OCI-LY7 (cell line): Measurements from ENCODE around the gene PON1. TPM values are rescaled to one million over a fixed set of nuclear protein-coding genes. Genes with fewer than 3 reads are reported as not detected.

ENCODE experiments used
- Bru-seq: library from RNA; stranded (reverse); fragments of 400-500 nt; gene quantifications from one replicate; lab custom pipeline; 2021; lab: Mats Ljungman, UMichigan
- BruChase-seq, 2 experiments: library from RNA; stranded (reverse); fragments of 400-500 nt; gene quantifications; one replicate each; lab custom pipeline; 2021; lab: Mats Ljungman, UMichigan
- BruUV-seq: library from RNA; stranded (reverse); fragments of 400-500 nt; replicated peaks from 2 replicates; lab custom pipeline; 2021; lab: Mats Ljungman, UMichigan
- CTCF ChIA-PET: fragments of 300-600 bp; sonication (Branson Sonifier 250); formaldehyde crosslinking; loops from one replicate; lab custom pipeline; 2022; ENCODE audit warnings: antibody characterized with exemption; ENCODE audit not compliant: unreplicated experiment; lab: Charles Lee
- POLR2A ChIA-PET: fragments of 300-600 bp; sonication (Branson Sonifier 250); formaldehyde crosslinking; loops from one replicate; lab custom pipeline; 2022; ENCODE audit warnings: antibody characterized with exemption; lab: Charles Lee
- DNase-seq: peaks from one replicate; pipeline ENCODE4 v3.0.0-alpha.2; 2015; ENCODE audit warnings: low spot score
- H2AFZ ChIP-seq: fragments of 200-600 bp; sonication (generic), shearing (Covaris generic); 2 replicates; pipeline ENCODE4 v1.6.1; 2014; ENCODE audit warnings: mild to moderate bottlenecking, antibody characterized with exemption, low read length, moderate library complexity
- H3K27ac ChIP-seq: fragments of 200-600 bp; sonication (generic); 2 replicates; pipeline ENCODE4 v1.5.1; 2014; ENCODE audit warnings: mixed run types, low read depth, mild to moderate bottlenecking, moderate library complexity, low read length, inconsistent platforms; ENCODE audit not compliant: poor library complexity, severe bottlenecking
- H3K36me3 ChIP-seq: fragments of 200-600 bp; sonication (generic); 2 replicates; pipeline ENCODE4 v1.6.1; 2014; ENCODE audit warnings: mild to moderate bottlenecking, antibody characterized with exemption, low read length, moderate library complexity, mixed read lengths; ENCODE audit not compliant: insufficient read depth
- H3K4me1 ChIP-seq: fragments of 200-600 bp; sonication (generic); 2 replicates; pipeline ENCODE4 v1.5.1; 2014; ENCODE audit warnings: mild to moderate bottlenecking, low read length; ENCODE audit not compliant: insufficient read depth, poor library complexity, severe bottlenecking
- H3K4me2 ChIP-seq: fragments of 200-600 bp; sonication (generic); 2 replicates; pipeline ENCODE4 v1.6.1; 2014; ENCODE audit warnings: mild to moderate bottlenecking, low read length
- H3K4me3 ChIP-seq: fragments of 200-600 bp; sonication (generic); 2 replicates; pipeline ENCODE4 v1.5.1; 2014; ENCODE audit warnings: mild to moderate bottlenecking, low read depth, low read length; ENCODE audit not compliant: poor library complexity, severe bottlenecking
- H3K79me2 ChIP-seq: fragments of 200-600 bp; sonication (generic); 2 replicates; pipeline ENCODE4 v1.6.1; 2016; ENCODE audit warnings: low read depth, mild to moderate bottlenecking, low read length, moderate library complexity, mixed read lengths; ENCODE audit not compliant: insufficient read depth
- H3K9me2 ChIP-seq: fragments of 200-600 bp; sonication (generic); 2 replicates; pipeline ENCODE4 v1.6.1; 2016; ENCODE audit warnings: mild to moderate bottlenecking, low read length, mixed read lengths; ENCODE audit not compliant: insufficient read depth
- H3K9me3 ChIP-seq: fragments of 200-600 bp; sonication (generic); 2 replicates; pipeline ENCODE4 v1.6.1; 2014; ENCODE audit warnings: mild to moderate bottlenecking, mixed run types, low read length, mixed read lengths
- H4K20me1 ChIP-seq: fragments of 200-600 bp; sonication (generic); 2 replicates; pipeline ENCODE4 v1.6.1; 2014; ENCODE audit warnings: mild to moderate bottlenecking, antibody characterized with exemption, low read length, moderate library complexity, mixed read lengths; ENCODE audit not compliant: insufficient read depth
- CTCF ChIP-seq: fragments of 200-600 bp; sonication (generic); conservative IDR thresholded peaks from 2 replicates; pipeline ENCODE4 v1.5.1; 2014; ENCODE audit warnings: mild to moderate bottlenecking, antibody characterized with exemption, low read length, moderate library complexity, mixed read lengths
- EZH2phosphoT487 ChIP-seq: fragments of 200-600 bp; sonication (generic); IDR thresholded peaks from 2 replicates; pipeline ENCODE4 v1.6.1; 2018; ENCODE audit warnings: low read depth, borderline replicate concordance, mild to moderate bottlenecking, mixed run types, antibody characterized with exemption, low read length, moderate library complexity, mixed read lengths
- intact Hi-C: fragments of 100-400 bp; cut with micrococcal nuclease; formaldehyde crosslinking; loops from one replicate; pipeline ENCODE4 v1.10.0; 2022; ENCODE audit not compliant: unreplicated experiment
- long read RNA-seq: library from polyadenylated mRNA; stranded (forward); transcript quantifications from one replicate; pipeline ENCODE4 v2.0.0, GENCODE V29; 2022
- total RNA-seq, 2 experiments: library from RNA; depleted of rRNA in 1 of 2; stranded (reverse); fragments of >200 nt in 1 of 2; shearing (Covaris generic) in 1 of 2; gene quantifications; 2 replicates each; pipeline ENCODE4 v1.2.3, GENCODE V29; 2014 to 2022

The PON1 gene
- not detected in 2 replicates for total RNA-seq (2014; rRNA removed; shearing (Covaris generic))
- total RNA-seq (2022) = not detected in 2 replicates
- Bru-seq, nascent RNA = not detected
- BruChase-seq, experiment 1, labeled RNA remaining after a 6-hour chase = not detected
- BruChase-seq, experiment 2, labeled RNA remaining after a 2-hour chase = not detected
- long read RNA-seq = 0 reads

- DNase-seq = no peak
- no peak within 1 kb of the TSS for H3K4me2 ChIP-seq
- H3K27ac ChIP-seq = no peak within 1 kb of the TSS
- no peaks in the 10 kb centered on the region for H3K36me3 ChIP-seq
- H3K4me3 ChIP-seq = no peak within 1 kb of the TSS
- ChIA-PET CTCF (no interaction called here), POLR2A (no interaction called here)
- no peaks in the 10 kb centered on the region for H3K9me2 ChIP-seq
- no TSS peak for BruUV-seq
- intact Hi-C loops = no loop called here
- H3K79me2 ChIP-seq = no peaks in the 10 kb centered on the region
- H3K4me1 ChIP-seq = no peaks in the 10 kb centered on the region
- TF ChIP-seq EZH2phosphoT487 (no peak), CTCF (no peak)
- no peaks in the 10 kb centered on the region for H3K9me3 ChIP-seq
- no peaks in the 10 kb centered on the region for H4K20me1 ChIP-seq
- no peak within 1 kb of the TSS for H2AFZ ChIP-seq
Observed at GRCh38 chr7:95324431-95324830, at the start of gene PON1. Gene PON1 (minus strand): TSS chr7:95324532. CDS start chr7:95324475, 57 bp downstream.

GRCh38 chr7:95373323-95373722 is 49.0 kb upstream of the PON1 start:
- Histone ChIP-seq H4K20me1 (no peaks in the 10 kb centered on the region), H3K27ac (no peak overlapping the region), H3K4me3 (no peak overlapping the region), H3K9me3 (no peaks in the 10 kb centered on the region), H3K4me2 (no peak overlapping the region), H3K4me1 (no peaks in the 10 kb centered on the region), H3K9me2 (no peaks in the 10 kb centered on the region), H2AFZ (no peak overlapping the region), H3K36me3 (no peaks in the 10 kb centered on the region), H3K79me2 (no peaks in the 10 kb centered on the region)
- no peak for DNase-seq
- TF ChIP-seq CTCF (no peak), EZH2phosphoT487 (no peak)
- ChIA-PET CTCF (interaction anchor here (0.5 kb wide), 1 partner anchor 9 kb away, joined by 3 read pairs; no protein-coding TSS in a partner anchor), POLR2A (no interaction called here)
- BruUV-seq = no TSS peak
- intact Hi-C loops = no loop called here

GRCh38 chr7:95368235-95368634 is 43.9 kb upstream of the PON1 start:
- Histone ChIP-seq H3K27ac (no peak overlapping the region), H3K9me2 (no peaks in the 10 kb centered on the region), H3K4me2 (no peak overlapping the region), H3K79me2 (no peaks in the 10 kb centered on the region), H3K4me3 (no peak overlapping the region), H3K36me3 (no peaks in the 10 kb centered on the region), H3K9me3 (no peaks in the 10 kb centered on the region), H4K20me1 (no peaks in the 10 kb centered on the region), H2AFZ (no peak overlapping the region), H3K4me1 (no peaks in the 10 kb centered on the region)
- no peak for DNase-seq
- no peak for TF ChIP-seq CTCF
- intact Hi-C loops = no loop called here
- no TSS peak for BruUV-seq
- ChIA-PET CTCF (interaction anchor here (0.8 kb wide), 1 partner anchor 108 kb away, joined by 3 read pairs; no protein-coding TSS in a partner anchor), POLR2A (no interaction called here)
